ENCODE results near the gene ATP5F1B.
A peak's percentile ranks its signal among the peaks of the same experiment; 100 is the strongest.

- TF ChIP-seq NFRKB (IDR thresholded peaks at IDR 0.05): no peak
- no peak for TF ChIP-seq FOXK2 (IDR thresholded peaks at IDR 0.05)
- no peak for TF ChIP-seq SUZ12 (IDR thresholded peaks at IDR 0.05)
- TF ChIP-seq CTBP1 (IDR thresholded peaks at IDR 0.05; ENCODE audit: borderline replicate concordance): no peak
- TF ChIP-seq SP1 (IDR thresholded peaks at IDR 0.05): no peak
- TF ChIP-seq FOXM1 (IDR thresholded peaks at IDR 0.05; ENCODE audit: borderline replicate concordance): no peak
- peak; percentile 35 for TF ChIP-seq L3MBTL2 (conservative IDR thresholded peaks at IDR 0.05)
- TF ChIP-seq FOXA1 (IDR thresholded peaks at IDR 0.05): no peak
- no peak; the same call in 1 of the 2 replicates for TF ChIP-seq ARNT (IDR thresholded peaks at IDR 0.05)
- no peak for TF ChIP-seq ZNF384 (IDR thresholded peaks at IDR 0.05)
- TF ChIP-seq TARDBP (IDR thresholded peaks at IDR 0.05): no peak
- TF ChIP-seq PKNOX1 (IDR thresholded peaks at IDR 0.05): peak; percentile 100
Observed at GRCh38 chr12:56645717-56646446, at the start of gene ATP5F1B.

All from HEK293T (cell line).